AG10803 (cell line): ENCODE measurements around the gene NXF1.
"Not testable (repeated sequence)": the region's sequence is repeated elsewhere in the genome, so short reads cannot be mapped to it uniquely, and the experiment has no call there.

ENCODE experiments used
- DNase-seq: peaks from one replicate; pipeline ENCODE4 v3.0.0; 2010; ENCODE audit warnings: low read depth
- H3K4me3 ChIP-seq: 2 replicates; pipeline ENCODE4 v1.5.1; 2011; ENCODE audit warnings: mild to moderate bottlenecking, low read length, control low read depth
- CTCF ChIP-seq: conservative IDR thresholded peaks from 2 replicates; pipeline ENCODE4 v1.5.1; 2011; ENCODE audit warnings: mild to moderate bottlenecking, low read length, control low read depth, inconsistent platforms

NXF1 gene

GRCh38 chr11:62830904-62831519 is 25.8 kb upstream of the NXF1 start:
- DNase-seq = no peak
- peak overlapping the region; percentile 86 for H3K4me3 ChIP-seq
- TF ChIP-seq CTCF = no peak

- not testable (repeated sequence) for H3K4me3 ChIP-seq, DNase-seq
Observed at GRCh38 chr11:62828130-62828529, 22.9 kb upstream of the NXF1 start.

DNA sequence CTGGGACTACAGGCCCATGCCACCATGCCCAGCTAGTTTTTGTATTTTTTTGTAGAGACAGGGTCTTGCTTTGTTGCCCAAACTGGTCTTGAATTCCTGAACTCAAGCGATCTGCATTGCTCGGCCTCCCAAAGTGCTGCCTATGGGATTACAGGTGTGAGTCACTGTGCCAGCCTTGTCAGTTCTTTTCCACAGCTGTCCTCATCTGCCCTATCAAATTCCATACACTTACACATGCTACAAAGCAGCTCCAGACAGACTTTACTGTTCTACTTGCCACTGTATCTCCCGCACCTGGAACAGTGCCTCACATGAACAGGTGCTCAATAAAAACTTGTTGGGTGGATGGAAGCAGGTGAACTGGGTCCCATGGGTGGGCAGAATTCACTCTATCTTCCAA is 18.4 kb upstream of the NXF1 start:
- H3K4me3 ChIP-seq = no peak overlapping the region
- no peak for TF ChIP-seq CTCF
- DNase-seq = no peak

DNA sequence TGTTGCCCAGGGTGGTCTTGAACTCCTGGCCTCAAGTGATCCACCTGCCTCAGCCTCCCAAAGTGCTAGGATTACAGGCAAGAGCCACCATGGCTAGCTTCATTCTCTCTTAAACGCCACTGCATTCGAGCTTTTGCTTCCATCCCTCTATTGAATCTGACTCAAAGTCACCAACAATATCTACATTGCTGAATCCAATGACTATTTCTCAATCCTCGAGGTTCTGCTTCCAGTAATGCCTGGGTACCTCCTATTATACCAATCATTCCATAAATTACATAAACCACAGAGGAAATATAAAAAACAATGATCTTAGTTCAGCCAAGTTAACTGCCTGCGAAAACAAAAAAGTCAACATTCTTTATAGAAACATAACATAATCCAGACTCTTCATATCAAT is 11.9 kb upstream of the NXF1 start:
- no peak overlapping the region for H3K4me3 ChIP-seq
- no peak for DNase-seq
- no peak for TF ChIP-seq CTCF

DNA sequence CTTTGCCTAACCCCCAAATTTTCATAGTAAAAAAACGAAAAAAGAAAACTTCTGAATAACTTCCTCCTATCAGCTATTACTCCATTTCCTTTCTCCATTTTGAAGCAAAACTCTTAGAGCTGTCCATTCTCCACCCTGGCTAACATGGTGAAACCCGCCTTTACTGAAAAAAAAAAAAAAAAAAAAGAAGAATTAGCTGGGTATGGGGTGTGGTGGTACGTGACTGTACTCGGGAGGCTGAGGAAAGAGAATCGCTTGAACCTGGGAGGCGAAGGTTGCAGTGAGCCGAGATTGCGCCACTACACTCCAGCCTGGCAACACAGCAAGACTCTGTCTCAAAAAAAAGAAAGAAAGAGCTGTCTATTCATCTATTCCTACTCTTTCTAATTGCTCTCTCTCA is 11.3 kb upstream of the NXF1 start:
- TF ChIP-seq CTCF = no peak
- H3K4me3 ChIP-seq = no peak overlapping the region
- DNase-seq = no peak

GRCh38 chr11:62811659-62812058 is 6.4 kb upstream of the NXF1 start:
- H3K4me3 ChIP-seq = no peak overlapping the region
- no peak for TF ChIP-seq CTCF
- DNase-seq = no peak

DNA sequence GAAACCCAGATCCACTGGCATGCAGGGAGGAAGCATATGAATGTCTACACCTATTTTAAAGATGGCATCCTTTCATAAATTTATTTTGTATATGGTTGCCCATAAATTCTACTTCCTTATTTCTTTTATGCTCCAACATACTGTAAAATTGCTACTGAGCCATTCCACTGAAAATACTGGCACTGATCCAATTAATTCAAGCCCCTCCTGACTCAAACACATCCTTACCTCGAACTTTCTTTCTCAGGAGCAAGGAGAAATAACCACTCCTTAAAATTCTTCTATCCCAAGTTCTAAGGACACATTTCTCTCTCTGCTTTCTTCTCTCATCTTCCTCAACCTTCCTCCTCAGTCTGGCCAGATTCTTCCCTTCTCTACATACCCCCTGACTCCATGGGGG is 5.5 kb upstream of the NXF1 start:
- H3K4me3 ChIP-seq = no peak overlapping the region
- no peak for DNase-seq
- TF ChIP-seq CTCF = no peak
